Epithelial cell of esophagus (primary cell): ENCODE measurements around the gene POLD4.
A peak's percentile ranks its signal among the peaks of the same experiment; 100 is the strongest.

Source experiments
- DNase-seq: peaks from one replicate; pipeline ENCODE4 v3.0.0; 2010; ENCODE audit warnings: low read depth
- H3K4me3 ChIP-seq: 2 replicates; pipeline ENCODE4 v1.5.1; 2011; ENCODE audit warnings: mild to moderate bottlenecking, low read length, control low read depth
- TF ChIP-seq, protein P1 (sequence below): IDR thresholded peaks from 2 replicates; pipeline ENCODE4 v1.5.1; 2011; ENCODE audit warnings: low read depth, mild to moderate bottlenecking, low read length, control low read depth, inconsistent platforms; ENCODE audit not compliant: insufficient read depth; ENCODE audit errors: missing control alignments

The POLD4 gene

DNA sequence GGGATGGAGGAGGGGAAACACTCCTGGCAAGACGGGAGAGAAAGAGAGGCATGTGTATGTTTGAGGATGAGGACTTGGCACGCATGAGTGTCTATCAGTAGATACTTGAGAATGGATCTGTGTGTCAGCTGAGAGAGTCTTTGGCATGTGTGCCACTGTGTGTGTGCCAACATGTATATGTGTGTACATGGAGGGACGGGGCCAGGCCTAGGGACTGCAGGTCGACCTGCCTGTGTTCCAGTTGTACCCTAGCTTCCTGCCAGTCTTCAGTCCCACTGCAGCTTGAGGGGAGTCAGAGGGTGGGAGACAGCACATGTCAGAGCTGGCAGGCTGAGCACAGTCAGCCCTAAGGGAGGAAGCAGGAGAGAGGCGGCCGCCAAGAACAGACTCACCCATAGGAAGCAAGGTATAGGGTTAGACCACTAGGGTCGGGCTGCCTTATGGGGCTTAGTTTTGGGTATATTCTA lies 14.4 kb upstream of the POLD4 start:
- DNase-seq, result no peak
- TF ChIP-seq, protein P1, sequence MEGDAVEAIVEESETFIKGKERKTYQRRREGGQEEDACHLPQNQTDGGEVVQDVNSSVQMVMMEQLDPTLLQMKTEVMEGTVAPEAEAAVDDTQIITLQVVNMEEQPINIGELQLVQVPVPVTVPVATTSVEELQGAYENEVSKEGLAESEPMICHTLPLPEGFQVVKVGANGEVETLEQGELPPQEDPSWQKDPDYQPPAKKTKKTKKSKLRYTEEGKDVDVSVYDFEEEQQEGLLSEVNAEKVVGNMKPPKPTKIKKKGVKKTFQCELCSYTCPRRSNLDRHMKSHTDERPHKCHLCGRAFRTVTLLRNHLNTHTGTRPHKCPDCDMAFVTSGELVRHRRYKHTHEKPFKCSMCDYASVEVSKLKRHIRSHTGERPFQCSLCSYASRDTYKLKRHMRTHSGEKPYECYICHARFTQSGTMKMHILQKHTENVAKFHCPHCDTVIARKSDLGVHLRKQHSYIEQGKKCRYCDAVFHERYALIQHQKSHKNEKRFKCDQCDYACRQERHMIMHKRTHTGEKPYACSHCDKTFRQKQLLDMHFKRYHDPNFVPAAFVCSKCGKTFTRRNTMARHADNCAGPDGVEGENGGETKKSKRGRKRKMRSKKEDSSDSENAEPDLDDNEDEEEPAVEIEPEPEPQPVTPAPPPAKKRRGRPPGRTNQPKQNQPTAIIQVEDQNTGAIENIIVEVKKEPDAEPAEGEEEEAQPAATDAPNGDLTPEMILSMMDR, result no peak
- H3K4me3 ChIP-seq, result no peak overlapping the region

GRCh38 chr11:67366961-67367760 lies 13.8 kb upstream of the POLD4 start:
- DNase-seq, result peak; percentile 45
- no peak overlapping the region for H3K4me3 ChIP-seq
- TF ChIP-seq, protein P1, result no peak

GRCh38 chr11:67366546-67366945 lies 13.2 kb upstream of the POLD4 start:
- DNase-seq, result no peak
- TF ChIP-seq, protein P1, result no peak
- no peak overlapping the region for H3K4me3 ChIP-seq

GRCh38 chr11:67365736-67366444 lies 12.5 kb upstream of the POLD4 start:
- TF ChIP-seq, protein P1, result no peak
- H3K4me3 ChIP-seq, result no peak overlapping the region
- DNase-seq, result no peak

DNA sequence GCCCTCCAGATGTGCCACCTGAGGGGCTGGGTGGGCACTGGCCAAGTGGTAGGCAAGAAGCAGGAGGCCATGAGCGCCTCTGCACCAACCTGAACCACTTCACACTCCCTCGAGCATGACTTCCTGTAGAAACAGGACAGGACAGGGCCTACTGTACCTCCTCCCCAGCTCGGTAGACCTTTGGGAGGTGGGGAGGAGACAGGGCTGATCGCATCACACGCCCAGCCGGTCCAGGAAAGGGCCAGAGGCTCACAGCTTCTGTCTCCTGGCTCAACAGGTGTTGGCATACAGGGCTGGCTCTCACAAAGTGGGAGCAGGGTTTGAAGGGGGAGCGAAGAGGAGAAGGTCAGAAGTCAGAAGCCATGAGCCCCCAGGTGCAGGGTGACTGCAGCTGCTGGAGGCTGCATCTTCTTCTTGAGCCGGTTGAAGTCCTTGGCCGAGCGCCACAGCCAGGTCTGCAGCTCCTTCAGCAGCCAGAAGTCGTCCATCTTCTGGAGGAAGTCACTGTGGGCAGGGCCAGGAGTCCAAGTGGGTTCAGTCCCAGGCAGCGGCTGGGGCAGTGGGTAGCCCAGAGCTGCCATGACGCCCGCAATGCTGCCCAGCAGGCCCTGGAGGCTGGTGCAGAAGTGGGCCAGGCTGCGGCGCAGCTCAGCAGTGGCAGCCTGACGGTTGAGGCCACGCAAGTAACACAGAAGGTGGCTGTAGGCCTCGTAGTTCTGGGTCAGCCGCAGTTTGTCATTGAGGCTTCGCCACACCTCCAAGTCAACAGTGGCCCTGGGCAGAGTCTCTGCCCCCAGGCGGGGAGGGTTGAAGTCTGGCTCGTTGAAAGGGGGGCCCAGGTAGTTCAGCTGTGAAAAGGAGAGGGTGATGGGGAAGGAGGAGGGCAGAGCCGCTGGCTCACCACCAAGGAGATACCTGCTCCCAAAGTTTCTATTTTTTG lies 11.7 kb upstream of the POLD4 start:
- DNase-seq, result no peak
- TF ChIP-seq, protein P1, result no peak
- H3K4me3 ChIP-seq, result no peak overlapping the region

GRCh38 chr11:67364169-67364568 lies 10.8 kb upstream of the POLD4 start:
- TF ChIP-seq, protein P1, result no peak
- no peak overlapping the region for H3K4me3 ChIP-seq
- no peak for DNase-seq
